C4-2B (cell line): ENCODE measurements around the gene MAGOH.

Experiments used
- H3K27ac ChIP-seq: fragments of 450-650 bp; 2 replicates; pipeline ENCODE4 v1.5.1; 2017
- ZFX ChIP-seq: fragments of 450-650 bp; IDR thresholded peaks from 2 replicates; pipeline ENCODE4 v1.6.1; 2017
- TF ChIP-seq, protein P1 (sequence below): fragments of 450-650 bp; conservative IDR thresholded peaks from 2 replicates; pipeline ENCODE4 v1.5.1; 2017; ENCODE audit warnings: mild to moderate bottlenecking

The MAGOH gene

DNA sequence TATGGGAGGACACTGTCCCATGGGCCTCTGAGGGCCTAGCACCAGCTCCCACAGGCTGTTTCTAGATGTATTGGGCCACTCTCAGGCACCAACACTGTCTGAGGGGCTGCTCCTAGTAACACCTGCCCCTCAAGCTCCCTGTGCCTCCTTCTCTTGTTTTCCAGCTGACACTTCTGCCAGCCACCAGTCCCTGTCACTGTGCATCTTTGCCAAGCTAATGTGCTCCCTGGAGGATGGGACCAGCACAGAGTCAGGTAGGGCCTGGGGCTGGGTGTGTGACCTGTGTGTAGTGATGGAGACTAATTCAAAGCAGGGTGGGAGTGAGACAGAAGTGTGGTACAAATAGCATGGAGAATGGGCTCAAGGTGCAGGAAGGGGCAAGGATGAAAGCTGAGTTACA is 29.4 kb upstream of the MAGOH start:
- no peak for TF ChIP-seq ZFX
- TF ChIP-seq, protein P1, sequence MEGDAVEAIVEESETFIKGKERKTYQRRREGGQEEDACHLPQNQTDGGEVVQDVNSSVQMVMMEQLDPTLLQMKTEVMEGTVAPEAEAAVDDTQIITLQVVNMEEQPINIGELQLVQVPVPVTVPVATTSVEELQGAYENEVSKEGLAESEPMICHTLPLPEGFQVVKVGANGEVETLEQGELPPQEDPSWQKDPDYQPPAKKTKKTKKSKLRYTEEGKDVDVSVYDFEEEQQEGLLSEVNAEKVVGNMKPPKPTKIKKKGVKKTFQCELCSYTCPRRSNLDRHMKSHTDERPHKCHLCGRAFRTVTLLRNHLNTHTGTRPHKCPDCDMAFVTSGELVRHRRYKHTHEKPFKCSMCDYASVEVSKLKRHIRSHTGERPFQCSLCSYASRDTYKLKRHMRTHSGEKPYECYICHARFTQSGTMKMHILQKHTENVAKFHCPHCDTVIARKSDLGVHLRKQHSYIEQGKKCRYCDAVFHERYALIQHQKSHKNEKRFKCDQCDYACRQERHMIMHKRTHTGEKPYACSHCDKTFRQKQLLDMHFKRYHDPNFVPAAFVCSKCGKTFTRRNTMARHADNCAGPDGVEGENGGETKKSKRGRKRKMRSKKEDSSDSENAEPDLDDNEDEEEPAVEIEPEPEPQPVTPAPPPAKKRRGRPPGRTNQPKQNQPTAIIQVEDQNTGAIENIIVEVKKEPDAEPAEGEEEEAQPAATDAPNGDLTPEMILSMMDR, result no peak
- no peak overlapping the region for H3K27ac ChIP-seq

DNA sequence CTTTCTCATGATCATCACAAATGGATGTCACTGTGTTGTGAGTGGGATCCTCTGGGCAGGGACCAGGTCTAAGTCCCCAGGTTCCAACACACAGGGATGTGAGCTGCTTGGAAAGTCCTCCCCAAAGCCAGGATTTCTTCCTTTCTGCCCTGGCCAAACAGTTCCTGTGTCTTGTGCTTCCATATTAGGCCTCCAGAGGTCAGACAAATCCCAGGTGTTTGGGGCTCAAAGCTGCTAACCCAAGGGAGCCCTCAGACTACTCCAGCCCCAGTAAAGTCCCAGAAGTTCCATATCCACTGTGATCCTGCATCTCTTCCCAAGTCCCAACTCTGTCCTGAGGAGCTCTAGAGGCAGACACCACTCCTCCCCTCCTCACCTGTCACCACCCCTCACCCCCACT is 27.7 kb upstream of the MAGOH start:
- H3K27ac ChIP-seq, result no peak overlapping the region
- TF ChIP-seq ZFX, result no peak
- TF ChIP-seq, protein P1, result no peak; the same call in 1 of the 2 replicates

DNA sequence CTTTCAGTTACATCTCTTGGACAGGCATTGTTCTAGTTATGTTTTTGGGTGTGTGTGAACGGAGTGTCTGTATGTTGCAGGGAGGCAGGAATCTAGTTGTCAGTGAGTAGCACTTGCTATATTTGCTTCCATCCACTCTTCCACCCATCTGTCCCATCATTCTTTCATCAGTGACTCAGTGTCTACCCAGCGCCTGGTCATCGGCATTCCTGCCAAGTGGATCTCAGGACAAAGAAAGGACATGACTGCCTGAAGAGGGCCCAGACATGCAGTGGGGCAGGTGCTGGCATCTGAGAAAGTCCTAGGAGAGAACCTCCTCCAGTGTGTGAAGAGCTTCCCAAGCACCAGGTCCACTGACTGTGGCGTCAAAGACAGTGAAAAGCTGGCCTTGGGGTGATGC is 27.3 kb upstream of the MAGOH start:
- H3K27ac ChIP-seq, result no peak overlapping the region
- no peak for TF ChIP-seq ZFX
- TF ChIP-seq, protein P1, result no peak

DNA sequence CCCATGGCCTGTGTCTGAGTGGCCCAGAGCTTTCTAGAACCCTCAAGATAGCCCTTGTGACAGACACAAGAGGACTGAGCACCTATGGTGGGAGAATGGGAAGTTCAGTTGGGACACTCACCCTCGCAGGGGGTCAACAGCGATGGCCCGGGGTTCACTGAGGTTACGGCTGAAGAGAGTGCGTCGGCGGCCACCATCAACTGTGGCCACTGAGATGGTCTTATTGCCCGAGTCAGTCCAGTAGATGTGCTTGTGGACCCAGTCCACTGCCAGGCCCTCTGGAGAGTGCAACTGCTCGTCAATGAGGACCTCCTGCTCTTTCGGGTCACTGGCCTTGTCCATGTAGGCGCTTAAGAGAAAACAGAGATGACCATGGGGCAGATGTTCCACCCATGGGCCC is 25.7 kb upstream of the MAGOH start:
- no peak overlapping the region for H3K27ac ChIP-seq
- no peak for TF ChIP-seq ZFX
- TF ChIP-seq, protein P1, result no peak

DNA sequence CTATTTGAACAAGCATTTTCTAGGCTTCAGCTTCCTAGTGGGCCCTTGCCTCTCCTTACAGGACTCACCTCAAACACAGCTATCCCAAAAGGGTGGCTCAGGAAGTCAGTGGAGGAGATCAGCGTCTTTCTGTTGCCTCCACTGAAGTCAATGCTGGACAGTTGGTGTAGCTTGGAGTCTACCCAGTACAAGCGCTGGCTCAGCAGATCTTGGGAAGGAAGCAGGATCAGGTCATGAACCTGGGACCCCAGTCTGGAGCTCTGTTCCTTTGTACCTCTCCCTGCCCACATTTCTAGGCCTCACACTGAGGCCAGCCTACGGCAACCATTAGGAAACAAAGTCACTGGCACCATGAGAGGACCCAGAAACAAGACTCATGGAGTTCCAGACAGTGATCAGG is 23.7 kb upstream of the MAGOH start:
- H3K27ac ChIP-seq, result no peak overlapping the region
- TF ChIP-seq, protein P1, result no peak
- TF ChIP-seq ZFX, result no peak

DNA sequence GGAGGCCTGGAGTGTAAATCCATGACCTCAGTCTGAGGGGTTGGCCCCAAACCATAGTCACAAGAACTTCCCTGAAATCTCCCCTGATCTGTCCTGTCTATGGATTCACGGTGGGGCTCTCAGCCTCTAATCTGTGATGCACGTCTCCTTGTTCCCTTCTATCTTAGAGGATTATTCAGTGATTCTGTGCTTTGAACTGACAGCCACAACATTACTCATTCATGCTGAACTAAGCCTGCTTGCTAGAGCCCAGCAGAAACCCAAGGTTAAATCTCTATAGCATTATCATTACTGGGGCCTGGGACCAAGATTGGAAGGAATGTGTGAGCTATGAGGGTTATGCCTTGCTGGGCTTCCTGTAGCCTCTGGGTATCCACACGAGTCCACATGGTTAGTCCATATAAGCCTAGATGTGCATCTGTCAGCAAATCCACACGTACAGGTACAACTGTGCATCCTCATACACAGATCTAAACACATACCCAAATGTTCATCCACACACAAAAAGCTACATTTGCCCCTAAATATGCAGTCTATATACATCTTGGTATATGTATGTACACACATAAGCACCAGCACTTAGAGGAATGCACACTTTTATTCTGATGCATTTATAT is 22.4 kb upstream of the MAGOH start:
- H3K27ac ChIP-seq, result no peak overlapping the region
- TF ChIP-seq, protein P1, result no peak
- no peak for TF ChIP-seq ZFX

DNA sequence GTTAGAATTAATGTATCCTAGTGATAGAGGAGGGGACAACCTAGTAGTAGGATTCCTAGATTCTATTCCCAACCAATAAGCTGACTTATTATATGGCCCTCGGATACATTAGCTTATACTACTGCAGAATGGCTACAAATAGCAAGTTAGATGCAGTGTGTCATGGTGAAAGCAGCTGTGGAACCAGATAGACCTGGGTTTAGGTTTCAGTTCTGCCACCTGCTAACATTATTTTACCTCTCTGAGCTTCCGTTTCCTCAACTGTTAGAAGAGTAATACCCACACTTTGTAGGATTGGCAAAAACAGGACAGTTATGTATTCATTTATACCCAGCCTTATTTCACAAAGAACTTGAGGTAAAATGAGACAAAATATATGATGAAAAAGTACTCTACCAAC is 21.6 kb upstream of the MAGOH start:
- TF ChIP-seq, protein P1, result no peak
- TF ChIP-seq ZFX, result no peak
- H3K27ac ChIP-seq, result no peak overlapping the region
